Measurements from ENCODE around the gene MLLT10.

The MLLT10 gene

GRCh38 chr10:21501731-21502347 is 32.2 kb upstream of the MLLT10 start:
- no peak for DNase-seq (ENCODE audit: low read depth in 2 of 2)

DNA sequence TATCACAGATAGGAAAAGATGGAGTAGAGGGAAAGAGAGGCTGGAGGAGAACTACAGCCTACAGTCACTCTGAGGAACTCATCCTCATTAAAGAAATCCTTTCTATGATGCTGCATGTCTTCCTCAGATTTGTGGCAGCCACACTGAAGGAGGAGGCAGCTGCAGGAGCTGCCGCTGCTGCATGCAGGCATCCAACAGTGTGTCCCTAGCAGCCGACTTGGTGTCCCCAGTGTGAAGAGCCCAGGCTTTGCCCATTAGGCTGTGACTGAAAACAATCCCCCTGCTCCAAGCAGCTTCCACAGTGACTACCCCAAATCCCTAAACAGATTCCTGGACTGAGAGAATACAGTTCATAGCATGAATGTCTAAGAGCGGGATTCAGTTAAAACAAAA is 31.7 kb upstream of the MLLT10 start:
- DNase-seq (ENCODE audit: low read depth in 2 of 2), result no peak

DNA sequence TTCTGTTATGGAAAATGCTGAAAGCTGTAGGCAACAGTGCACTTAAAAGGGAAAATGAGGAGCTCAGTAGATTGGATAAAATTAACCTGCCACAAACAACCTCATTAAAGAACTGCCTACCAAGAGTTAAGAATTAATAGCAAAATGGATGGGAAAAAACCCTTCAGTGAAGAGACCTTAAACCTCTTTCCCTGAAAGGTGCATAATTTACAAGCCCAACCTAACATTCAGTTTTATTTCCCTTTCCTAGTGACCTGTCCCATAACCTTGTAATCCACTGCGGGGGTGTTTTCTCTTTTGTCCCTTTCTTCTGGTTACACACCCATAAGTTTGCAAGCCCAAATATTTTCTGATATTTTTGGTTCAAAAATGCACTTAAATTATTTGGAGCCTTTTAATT is 30.5 kb upstream of the MLLT10 start:
- DNase-seq (ENCODE audit: low read depth in 2 of 2), result no peak

DNA sequence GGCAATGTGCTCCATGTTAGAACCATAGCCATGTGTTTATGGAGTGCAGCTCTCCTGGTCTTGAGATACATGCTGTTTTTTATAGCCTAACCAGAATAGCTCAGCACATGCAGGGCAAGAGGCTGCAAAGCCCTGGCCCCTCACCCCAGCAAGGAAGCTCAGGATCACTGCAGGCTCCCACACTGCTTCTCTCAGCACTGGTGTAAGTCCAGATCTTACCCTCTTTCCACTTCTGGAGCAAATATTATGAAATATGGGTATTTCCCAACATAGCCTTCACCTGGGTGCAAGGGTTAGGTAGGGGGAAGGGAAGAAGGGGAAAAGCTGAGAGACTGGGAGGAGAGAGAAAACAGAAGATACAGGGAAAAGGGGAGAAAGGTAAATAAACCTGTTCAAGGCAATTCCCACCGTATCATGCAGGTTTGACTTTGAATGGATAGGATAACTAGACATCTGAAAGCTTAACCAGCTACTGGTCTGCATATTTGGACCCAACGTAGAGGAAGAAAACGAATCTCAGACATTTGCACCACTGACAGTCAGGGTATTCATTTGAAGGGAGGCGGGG is 28.2 kb upstream of the MLLT10 start:
- no peak for DNase-seq (ENCODE audit: low read depth in 2 of 2)

DNA sequence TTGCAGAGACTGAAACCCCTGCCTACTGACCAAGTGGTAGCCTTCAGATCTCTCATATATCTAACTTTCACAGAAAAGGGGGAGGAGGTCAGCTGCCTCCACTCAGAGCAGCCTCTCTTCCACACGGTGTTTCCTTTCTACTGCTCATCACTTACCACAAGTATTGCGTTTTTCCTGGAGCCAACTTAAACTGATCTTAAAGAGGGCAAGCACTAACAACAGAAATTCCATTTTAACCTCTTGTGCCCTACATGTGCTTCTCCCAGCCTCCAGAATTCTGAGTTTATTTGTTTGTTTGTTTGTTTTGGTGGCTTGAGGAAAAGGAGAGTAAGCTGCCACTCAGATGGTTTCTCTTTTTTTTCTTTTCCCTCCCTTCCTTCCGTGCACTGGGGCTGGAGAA is 27.7 kb upstream of the MLLT10 start:
- DNase-seq (ENCODE audit: low read depth in 2 of 2), result no peak

GRCh38 chr10:21507150-21507549 is 26.9 kb upstream of the MLLT10 start:
- no peak for DNase-seq (ENCODE audit: low read depth in 2 of 2)

GRCh38 chr10:21508706-21509331 is 25.2 kb upstream of the MLLT10 start:
- no peak for DNase-seq (ENCODE audit: low read depth in 2 of 2)

DNA sequence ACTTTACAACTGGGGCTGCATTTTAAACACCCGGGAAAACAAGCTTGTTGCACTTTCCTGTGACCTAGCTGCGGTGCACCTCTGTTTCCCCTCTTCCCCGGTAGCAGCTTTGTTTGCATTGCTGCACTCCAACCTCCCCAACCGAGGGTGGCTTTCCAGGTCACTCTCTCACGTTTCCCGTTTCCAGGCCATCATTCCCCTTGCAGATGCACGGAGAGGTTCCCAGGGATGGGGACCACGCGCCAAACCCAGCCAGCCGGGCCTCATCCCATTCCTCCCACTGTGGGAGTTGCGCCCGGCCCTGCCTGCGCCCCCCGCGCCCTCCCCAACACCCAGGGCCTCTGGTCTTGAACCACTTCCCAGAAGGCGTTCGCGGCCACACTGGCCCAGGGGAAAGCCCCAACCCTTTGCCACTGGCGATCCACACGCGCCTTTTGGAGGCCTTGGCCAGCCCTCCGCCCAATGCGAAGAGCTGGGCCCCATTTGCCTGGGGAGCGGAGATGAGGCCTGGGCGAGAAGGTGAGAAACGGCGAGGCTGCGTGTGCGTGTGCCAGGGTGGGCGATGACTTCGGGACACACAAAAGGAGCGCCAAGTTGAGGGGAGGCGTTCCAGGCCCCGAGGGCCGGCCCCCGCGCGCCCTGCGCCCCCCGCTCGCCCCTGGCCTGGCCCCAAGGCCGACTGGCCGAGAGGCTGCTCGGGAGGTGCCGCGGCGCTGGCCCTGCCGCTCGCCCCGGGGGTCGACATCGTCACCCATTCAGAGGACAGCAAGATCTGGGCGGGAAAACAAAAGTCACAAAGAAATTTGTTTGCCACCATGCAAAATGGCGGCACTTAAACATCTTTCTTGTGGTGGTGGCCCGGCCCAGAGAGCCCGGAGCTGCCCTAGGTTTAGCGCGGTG is 24.4 kb upstream of the MLLT10 start:
- no peak for DNase-seq (ENCODE audit: low read depth in 2 of 2)

DNA sequence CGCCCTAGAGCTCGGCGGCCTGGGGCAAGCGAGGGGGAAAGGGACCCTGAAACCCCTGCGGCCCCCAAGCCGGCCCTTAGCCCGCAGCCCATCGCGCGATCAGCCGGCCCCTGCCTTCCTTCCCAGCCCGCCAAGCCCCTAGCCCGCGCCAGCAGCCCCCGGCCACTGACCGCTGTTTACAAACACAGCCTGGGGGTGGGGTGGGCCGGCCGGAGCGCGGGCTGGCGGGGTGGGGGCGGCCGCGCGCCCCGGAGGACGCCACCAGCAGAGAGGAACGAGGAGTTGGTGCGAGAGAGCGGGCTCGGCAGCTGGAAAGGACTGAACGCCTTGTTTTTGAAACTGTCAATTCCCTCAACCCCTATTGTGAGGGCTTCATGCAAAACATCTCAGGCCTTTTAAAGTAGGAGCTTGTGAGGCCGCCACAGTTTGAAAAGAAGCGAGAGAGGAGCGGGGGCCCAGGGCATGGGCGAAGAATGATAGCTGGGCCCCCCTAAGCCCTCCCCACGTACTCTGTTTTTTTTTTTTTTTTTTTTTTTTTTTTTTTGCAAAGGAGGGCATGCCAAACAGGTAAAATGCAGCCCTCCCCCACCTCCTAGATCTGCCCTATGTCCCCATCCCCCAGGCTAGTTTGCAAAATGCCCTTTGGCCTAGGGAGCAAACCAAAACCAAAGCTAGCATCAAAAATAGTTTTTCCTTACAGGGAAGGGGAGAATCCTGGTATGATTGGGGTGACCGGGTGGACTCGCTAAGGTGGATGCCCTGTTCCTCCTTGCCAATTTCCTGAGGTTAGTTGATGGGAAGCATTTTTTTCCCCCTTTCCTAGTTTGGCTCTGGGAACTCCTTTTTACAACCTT is 23.6 kb upstream of the MLLT10 start:
- DNase-seq (ENCODE audit: low read depth in 2 of 2), result no peak

- DNase-seq (ENCODE audit: low read depth in 2 of 2), result no peak
Observed at GRCh38 chr10:21511095-21511570, 22.9 kb upstream of the MLLT10 start.

GRCh38 chr10:21511946-21512572 is 22.0 kb upstream of the MLLT10 start:
- no peak for DNase-seq (ENCODE audit: low read depth in 2 of 2)

- no peak for DNase-seq (ENCODE audit: low read depth in 2 of 2)
Observed at GRCh38 chr10:21512573-21513404, 21.2 kb upstream of the MLLT10 start.

- DNase-seq (ENCODE audit: low read depth in 2 of 2), result no peak
Observed at GRCh38 chr10:21513405-21513788, 20.6 kb upstream of the MLLT10 start.

DNA sequence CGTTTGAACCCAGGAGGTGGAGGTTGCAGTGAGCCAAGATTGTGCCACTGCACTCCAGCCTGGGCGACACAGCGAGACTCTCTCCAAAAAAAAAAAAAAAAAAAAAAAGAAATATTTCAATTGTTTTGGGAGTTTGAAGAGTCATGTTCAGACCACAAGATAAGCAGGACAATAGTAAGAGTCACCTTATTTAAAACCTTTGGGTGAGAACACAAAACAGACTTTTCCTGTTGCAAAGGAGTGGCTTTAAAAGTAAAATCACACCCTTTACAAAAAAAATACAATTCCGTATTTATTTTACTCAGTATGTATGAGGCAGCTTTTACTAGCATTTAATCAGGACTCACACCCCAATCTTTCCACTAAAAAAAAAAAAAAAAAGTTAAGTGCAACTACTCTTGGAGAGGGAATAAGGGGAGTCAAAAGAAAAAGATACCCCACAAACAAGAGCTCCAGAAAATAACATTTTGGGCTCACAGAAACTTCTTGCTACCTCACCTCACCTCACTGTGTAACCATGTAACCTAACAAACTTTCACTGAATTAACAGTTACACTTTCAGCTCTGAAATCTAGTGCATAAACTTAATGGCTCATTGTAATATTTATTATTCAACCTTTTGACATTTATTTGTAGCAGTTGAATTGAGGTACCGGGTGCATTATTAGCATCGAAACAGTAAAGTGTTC is 19.8 kb upstream of the MLLT10 start:
- no peak for DNase-seq (ENCODE audit: low read depth in 2 of 2)

DNA sequence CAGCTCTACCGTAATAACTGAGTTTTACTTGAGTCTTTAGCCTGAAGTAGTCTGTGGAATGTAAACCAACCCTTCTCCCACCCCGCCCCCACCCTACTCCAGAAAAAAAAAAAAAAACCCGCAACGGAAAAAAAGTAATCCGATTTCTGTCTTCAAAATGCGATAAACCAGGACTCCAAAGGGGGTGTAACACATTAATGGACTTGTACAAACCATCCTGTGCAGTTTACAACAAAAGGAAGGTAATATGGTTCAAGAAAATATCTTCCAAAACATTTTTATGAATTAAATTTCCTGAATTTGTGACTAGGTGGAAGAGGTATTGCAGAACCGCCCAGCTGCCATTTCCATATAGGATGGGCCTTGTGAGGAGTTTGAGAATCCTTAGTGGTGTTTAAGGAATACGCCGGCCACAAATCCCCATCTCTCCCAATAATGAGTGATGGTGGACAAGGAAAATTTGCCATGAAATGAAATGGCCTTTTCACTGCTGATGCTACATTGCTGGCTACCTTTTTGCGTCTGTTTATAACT is 19.1 kb upstream of the MLLT10 start:
- DNase-seq (ENCODE audit: low read depth in 2 of 2), result no peak

- DNase-seq (ENCODE audit: low read depth in 2 of 2), result no peak
Observed at GRCh38 chr10:21515361-21516241, 18.4 kb upstream of the MLLT10 start.

- no peak for DNase-seq (ENCODE audit: low read depth in 2 of 2)
Observed at GRCh38 chr10:21516242-21517131, 17.5 kb upstream of the MLLT10 start.

Data from stimulated activated CD8-positive, alpha-beta memory T cell treated with anti-CD3 and anti-CD28 coated beads, Interleukin-15, amount 100 ng/mL, for 4 hours (primary cell).